NCI-H1048 (cell line): ENCODE data around the gene YIF1A.
"Not testable (repeated sequence)": the region's sequence is repeated elsewhere in the genome, so short reads cannot be mapped to it uniquely, and the experiment has no call there.

Experiments
- DNase-seq: peaks from one replicate; lab custom pipeline; 2025; lab: John Stamatoyannopoulos, UW

The YIF1A gene

DNA sequence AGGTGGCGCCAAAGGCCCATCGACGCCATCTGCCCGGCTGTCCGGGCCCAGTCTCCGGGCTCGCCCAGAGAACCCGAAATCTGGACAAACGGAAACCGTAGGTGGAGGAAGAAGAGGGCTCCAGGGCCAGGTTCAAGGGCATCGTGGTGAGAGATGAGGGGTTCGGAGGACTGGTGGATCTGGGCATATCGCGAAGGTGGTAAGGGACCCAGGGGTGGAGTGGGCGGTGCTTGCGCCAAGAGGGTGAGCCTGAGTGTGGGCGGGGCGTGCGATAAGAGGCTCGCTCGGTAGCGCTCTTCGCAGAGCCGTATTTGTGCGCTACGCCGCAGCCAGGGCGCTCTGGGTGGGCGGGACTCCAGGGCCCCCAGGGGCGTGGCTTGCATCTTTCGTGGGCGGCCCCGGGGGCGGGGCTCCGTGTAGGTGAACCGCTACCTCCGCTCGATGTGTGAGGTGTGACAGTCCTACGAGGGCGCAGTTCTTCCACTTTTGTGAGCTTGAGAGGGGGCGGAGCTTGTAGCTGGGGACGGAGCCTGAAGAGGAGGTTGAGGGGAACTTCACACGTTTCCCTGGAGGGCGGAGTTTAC, 23.1 kb upstream of the YIF1A start:
- peak; percentile 79 for DNase-seq

DNA sequence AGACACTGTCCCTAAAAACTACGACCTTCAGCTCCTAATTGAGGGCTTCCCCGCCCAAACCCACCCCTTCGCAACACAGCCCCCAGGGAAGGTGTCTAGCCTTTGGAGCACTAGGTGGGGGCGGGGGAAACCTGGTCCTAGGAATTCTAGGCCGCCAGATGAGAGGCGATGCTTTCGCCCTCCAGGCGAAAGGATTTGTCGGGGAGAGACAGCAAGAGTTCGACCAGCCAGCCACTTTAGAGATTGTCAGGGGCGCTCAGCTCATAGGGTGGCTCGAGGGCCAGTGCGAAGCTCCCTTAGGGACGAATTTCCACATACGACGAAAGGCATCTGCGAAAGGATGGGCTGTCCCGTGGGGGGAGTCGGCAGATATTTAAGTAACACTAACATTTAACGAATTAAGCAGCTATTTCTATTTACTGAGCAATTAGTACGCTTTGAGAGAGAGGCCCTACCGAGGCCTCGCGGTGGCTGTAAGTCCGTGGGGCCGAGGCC, 22.6 kb upstream of the YIF1A start:
- no peak for DNase-seq

DNA sequence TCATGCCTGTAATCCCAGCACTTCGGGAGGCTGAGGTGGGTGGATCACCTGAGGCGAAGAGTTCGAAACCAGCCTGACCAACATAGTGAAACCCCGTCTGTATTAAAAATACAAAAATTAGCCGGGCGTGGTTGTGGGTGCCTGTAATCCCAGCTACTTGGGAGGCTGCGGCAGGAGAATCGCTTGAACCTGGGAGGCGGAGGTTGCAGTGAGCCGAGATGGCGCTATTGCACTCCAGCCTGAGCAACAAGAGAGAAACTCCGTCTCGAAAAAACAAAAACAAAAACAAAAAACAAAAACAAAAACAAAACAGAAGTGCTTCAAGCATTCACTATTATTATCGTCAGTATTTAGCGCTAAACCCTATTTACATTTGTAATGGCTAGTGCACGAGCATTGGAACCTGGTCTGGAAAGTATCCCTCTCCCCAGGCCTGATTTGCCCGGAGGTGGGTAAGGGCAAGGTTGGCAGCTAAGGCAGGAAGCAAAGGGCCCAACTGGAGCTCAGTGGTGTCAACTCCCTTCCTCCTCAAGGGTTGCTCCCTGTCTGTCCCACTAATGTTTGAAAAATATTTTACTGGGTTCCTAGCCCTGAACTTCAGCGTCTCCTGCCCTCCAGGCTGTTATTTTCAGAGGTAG, 22.0 kb upstream of the YIF1A start:
- DNase-seq = not testable (repeated sequence)

DNA sequence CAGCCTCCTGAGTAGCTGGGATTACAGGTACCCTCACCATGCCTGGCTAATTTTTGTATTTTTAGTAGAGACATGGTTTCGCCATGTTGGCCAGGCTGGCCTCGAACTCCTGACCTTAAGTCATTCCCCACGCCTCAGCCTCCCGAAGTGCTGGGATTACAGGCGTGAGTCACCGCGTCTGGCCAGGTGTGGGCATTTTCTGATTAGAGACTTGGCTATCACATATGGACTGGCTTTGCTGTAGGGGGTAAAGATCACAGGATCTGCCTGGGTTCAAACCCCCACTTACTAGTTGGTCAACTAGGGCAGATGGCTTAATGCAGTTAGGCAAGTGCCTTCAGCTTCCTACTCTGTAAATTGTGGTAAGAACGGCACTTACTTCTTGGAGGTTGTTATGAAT, 21.4 kb upstream of the YIF1A start:
- no peak for DNase-seq

GRCh38 chr11:66309475-66309874, 20.5 kb upstream of the YIF1A start:
- DNase-seq = no peak

DNA sequence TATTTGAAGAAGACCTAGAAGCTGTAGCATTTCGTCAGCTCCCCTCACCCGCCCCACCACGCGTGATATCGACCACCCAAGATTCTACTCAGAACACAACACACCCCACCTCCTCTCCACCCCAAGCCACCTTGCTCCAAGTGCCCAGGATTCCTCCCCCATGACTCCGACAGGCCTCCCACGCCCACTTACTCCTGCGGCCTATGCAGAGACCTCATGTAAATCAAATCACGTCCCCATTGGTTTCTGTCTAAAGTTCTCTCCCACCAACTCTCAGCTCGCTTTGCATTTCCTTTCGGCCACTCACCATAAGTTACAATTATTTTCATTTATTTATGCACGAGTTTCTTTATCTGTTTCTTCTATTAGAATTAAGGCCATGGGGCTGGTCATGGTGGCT, 13.7 kb upstream of the YIF1A start:
- DNase-seq = no peak

DNA sequence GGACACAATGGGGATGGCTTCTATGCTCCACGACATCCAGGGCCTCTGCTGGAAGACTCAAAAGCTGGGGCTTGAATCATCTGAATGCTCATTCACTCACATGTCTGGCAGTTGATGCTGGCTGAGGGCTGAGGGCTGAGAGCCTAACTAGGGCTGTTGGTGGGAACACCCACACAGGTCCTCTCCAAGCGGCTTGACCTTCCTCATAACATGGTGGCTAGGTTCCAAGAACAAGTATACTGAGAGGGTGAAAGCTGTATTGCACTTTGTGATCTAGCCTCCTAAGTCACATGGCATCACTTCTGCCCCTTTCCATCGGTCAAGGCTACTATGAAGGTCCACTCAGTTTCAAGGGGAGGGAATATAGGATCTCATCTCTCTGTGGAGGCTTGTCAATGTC, 10.2 kb upstream of the YIF1A start:
- DNase-seq = no peak

GRCh38 chr11:66297610-66298009, 8.7 kb upstream of the YIF1A start:
- no peak for DNase-seq

DNA sequence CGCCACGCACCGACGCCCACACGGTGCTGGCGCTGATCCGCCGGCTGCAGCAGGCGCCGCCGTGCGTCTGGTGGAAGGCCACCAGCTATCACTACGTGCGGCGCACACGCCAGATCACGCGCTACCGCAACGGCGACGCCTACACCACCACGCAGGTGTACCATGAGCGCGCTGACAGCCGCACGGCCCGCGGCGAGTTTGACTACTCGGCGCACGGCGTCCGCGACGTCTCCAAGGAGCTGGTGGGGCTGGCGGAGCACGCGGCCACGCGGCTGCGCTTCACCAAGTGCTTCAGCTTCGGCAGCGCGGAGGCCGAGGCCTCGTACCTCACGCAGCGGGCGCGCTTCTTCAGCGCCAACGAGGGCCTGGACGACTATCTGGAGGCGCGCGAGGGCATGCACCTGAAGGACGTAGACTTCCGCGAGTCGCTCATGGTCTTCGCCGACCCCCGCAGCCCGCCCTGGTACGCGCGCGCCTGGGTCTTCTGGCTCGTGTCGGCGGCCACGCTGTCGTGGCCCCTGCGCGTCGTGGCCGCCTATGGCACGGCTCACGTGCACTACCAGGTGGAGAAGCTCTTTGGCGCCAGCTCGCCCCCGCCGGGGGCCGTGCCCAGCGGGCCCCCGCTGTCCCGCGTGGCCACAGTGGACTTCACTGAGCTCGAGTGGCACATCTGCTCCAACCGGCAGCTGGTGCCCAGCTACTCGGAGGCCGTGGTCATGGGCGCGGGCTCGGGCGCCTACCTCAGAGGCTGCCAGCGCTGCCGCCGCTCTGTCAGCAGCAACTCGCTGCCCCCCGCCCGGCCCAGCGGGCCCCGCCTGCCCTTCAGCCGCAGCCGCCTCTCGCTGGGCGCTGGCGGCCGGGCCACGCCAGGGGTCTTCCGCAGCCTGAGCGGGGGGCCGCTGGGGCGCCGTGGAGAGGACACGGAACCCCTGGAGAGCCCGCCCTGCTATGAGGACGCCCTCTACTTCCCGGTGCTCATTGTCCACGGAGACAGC, 6.0 kb upstream of the YIF1A start:
- no peak for DNase-seq

DNA sequence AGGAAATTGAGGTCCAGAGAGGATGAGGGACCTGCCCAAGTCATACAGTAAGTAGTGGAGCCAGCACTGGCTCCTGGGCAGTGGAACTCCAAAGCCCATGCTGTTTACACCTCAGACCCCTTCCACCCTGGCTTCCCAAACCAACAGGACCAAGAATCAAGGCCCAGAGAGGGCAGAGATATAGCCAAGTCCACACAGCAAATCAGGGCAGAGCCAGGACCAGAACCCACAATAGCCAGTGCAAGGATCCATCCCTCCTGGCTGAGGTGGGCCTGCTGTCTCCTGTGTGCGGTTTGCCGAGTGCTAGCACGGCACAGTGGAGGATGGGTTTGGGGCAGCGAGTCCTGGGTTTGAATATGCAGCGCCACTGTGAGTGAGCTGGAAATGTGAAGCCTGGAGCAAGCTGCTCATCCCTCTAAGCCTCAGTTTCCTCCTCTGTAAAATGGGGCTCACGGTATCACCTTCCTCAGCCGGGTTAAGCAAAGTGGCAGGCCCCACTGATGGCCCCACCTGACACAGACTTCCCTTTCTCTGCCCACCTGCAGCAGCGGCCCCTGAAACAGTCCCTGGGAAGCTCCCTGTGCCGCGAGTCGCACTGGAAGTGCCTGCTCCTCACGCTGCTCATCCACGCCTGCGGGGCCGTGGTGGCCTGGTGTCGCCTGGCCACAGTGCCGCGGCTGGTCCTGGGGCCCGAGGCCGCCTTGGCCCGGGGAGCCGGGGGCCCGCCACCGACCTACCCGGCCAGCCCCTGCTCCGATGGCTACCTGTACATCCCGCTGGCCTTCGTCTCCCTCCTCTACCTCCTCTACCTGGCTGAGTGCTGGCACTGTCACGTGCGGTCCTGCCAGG, 5.1 kb upstream of the YIF1A start:
- DNase-seq = no peak

DNA sequence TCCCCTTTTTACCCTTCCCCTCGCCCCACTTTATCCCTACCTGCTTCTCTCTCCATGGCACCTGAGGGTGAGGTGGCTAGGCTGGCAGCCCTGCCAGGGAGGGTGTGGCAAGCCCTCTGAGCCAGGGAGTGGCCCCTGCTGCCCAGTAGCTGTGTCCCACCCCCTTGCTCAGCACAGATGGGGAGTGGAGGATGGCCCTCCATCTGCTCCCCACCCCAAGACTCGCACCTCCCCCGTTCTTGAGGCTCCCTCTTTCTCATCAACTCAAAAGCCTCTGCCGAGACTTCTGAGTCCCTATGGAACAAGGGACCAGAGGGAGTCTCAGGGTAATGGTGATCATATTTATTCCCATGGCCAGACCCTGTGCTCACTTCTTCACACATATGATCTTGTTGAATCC, 4.4 kb upstream of the YIF1A start:
- no peak for DNase-seq

GRCh38 chr11:66292543-66293332, 3.8 kb upstream of the YIF1A start:
- DNase-seq = no peak

- no peak for DNase-seq
These were observed 3.0 kb upstream of the YIF1A start, which contains the start of gene TMEM151A for GRCh38 chr11:66291706-66292542. Gene TMEM151A, plus strand, starts transcription at chr11:66291894. Its CDS starts 120 bp downstream, at chr11:66292014.

DNA sequence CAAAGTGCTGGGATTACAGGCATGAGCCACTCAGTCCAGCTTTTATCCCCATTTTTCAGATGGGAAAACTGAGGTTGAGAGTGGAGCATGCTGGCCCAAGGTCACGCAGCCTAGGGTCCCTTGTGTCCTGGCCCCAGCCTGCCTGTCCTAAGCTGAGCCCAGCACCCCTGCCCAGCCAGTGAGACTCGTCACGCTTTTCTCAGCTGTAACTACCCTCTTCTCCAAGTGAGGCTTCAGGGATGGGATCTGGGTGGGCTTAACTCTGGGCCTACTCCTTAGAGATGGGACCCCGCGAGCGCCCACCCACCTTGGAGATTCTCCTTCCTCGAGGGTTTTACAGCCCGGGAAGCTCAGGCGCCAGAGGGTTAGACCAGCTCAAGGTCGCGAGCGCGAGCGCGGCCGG, 2.4 kb upstream of the YIF1A start:
- DNase-seq = no peak

GRCh38 chr11:66290330-66290621, 1.3 kb upstream of the YIF1A start:
- no peak for DNase-seq

DNA sequence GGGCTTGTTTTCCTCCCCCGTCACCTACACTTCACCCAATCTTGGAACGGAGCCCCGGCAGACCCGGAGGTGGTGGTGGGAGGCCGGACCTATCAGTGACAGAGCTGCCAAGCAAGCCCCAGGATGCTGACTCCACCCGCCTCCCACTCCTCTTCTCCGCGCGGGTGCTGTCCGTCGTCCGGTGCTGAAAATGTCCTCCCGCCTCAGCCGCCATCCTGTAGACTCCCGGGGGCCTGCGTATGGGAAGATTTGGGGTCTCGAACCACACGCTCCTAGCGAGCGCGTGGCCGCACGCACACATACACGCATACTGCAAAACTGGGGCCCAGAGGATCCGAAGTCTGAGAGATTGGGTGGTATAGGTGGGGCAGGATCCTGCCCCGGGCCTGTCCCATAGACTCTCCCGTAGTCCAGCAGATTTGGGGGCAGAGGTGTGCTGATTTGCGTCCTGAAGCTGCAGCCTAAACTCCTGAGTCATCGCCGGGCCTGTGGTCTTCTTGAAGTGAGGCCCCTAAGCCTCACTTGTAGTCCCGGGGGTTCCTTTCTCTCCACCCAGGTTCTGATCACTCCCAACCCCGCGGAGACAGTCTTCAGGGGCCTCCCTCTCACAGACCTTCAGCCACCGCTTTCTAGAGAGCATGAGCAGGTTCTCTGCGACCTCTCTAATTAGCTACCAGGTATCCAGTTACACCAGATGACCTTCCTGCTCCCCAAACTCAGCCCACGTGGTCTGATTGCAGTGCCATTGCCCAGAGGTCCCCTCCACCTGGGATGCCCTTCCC, 796 bp upstream of the YIF1A start:
- DNase-seq = no peak

GRCh38 chr11:66287889-66288670, 863 bp downstream of the YIF1A start:
- no peak for DNase-seq

DNA sequence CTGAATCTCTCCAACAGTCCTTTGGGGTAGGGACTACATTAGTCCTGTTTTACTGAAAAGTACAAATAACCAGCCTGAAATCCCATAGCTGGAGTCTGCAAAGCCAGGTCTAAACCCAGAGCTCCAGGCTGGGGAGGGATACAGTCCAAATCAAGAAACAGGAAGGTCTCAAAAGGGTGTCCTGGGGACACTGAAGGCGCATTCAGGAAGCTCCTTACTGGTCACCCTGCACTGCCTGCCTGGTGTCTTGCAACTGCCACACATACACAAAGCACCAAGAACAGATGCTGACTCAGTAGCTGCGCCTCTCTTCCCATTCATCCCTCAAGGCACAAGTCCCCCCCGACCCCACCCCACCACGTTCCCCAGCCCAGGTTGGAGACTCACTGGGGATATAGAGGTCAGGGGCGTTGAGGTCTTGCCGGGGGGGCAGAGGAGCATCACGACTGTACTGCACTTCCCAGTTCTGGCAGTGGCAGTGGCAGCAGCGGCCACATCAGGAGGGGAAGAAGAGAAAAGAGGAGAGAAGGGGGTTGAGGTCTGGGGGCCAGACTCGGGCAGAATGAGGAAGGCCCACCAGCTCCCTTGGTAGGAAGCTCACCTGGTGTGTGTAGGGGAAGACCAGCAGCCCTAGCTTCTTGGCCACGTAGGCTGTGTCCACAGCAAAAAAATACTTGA, 1.6 kb downstream of the YIF1A start:
- no peak for DNase-seq
